Activated CD8-positive, alpha-beta memory T cell treated with anti-CD3 and anti-CD28 coated beads, Interleukin-2, amount 50 U/mL, for 48 hours (primary cell): ENCODE measurements around the gene LDB2.

ENCODE experiments used
- DNase-seq: peaks from one replicate; pipeline ENCODE4 v3.0.0-alpha.2; 2020

The LDB2 gene

GRCh38 chr4:16790508-16790907, 107.9 kb downstream of the LDB2 start:
- DNase-seq = no peak

GRCh38 chr4:16788868-16789267, 109.6 kb downstream of the LDB2 start:
- no peak for DNase-seq

GRCh38 chr4:16785793-16786527, 112.5 kb downstream of the LDB2 start:
- DNase-seq = no peak

- DNase-seq = no peak
Measured at GRCh38 chr4:16783119-16783518, 115.3 kb downstream of the LDB2 start.

- no peak for DNase-seq
Measured at GRCh38 chr4:16779028-16779675, 119.3 kb downstream of the LDB2 start.

GRCh38 chr4:16777726-16778125, 120.7 kb downstream of the LDB2 start:
- DNase-seq = no peak

- no peak for DNase-seq
Measured at GRCh38 chr4:16775411-16776154, 122.9 kb downstream of the LDB2 start.

- DNase-seq = no peak
Measured at GRCh38 chr4:16772366-16772850, 126.0 kb downstream of the LDB2 start.

GRCh38 chr4:16770710-16771285, 127.6 kb downstream of the LDB2 start:
- no peak for DNase-seq

- no peak for DNase-seq
Measured at GRCh38 chr4:16767861-16768260, 130.6 kb downstream of the LDB2 start.

GRCh38 chr4:16767251-16767650, 131.2 kb downstream of the LDB2 start:
- no peak for DNase-seq

GRCh38 chr4:16765546-16765945, 132.9 kb downstream of the LDB2 start:
- no peak for DNase-seq

GRCh38 chr4:16764622-16765021, 133.8 kb downstream of the LDB2 start:
- DNase-seq = no peak

GRCh38 chr4:16760617-16761363, 137.7 kb downstream of the LDB2 start:
- no peak for DNase-seq

GRCh38 chr4:16759931-16760582, 138.4 kb downstream of the LDB2 start:
- DNase-seq = no peak

- DNase-seq = no peak
Measured at GRCh38 chr4:16758816-16759215, 139.6 kb downstream of the LDB2 start.

GRCh38 chr4:16758255-16758654, 140.2 kb downstream of the LDB2 start:
- DNase-seq = no peak

- DNase-seq = no peak
Measured at GRCh38 chr4:16757080-16757521, 141.3 kb downstream of the LDB2 start.

- DNase-seq = no peak
Measured at GRCh38 chr4:16754104-16754503, 144.3 kb downstream of the LDB2 start.

GRCh38 chr4:16752150-16752549, 146.3 kb downstream of the LDB2 start:
- no peak for DNase-seq

- DNase-seq = no peak
Measured at GRCh38 chr4:16750882-16751642, 147.4 kb downstream of the LDB2 start.
